Endothelial cell of umbilical vein (primary cell): ENCODE results near the gene TBC1D16. TPM values are rescaled to one million over a fixed set of nuclear protein-coding genes. Genes with fewer than 3 reads are reported as not detected.

Experiments used
- BruUV-seq: library from RNA; stranded (reverse); fragments of 400-500 nt; replicated peaks from 2 replicates; lab custom pipeline; 2021; lab: Mats Ljungman, UMichigan
- CTCF ChIA-PET: fragments of 300-600, 350-600 bp; sonication (Branson Sonifier 250); formaldehyde crosslinking; loops from one replicate; lab custom pipeline; 2021; ENCODE audit warnings: antibody characterized with exemption, inconsistent platforms; lab: Charles Lee
- POLR2A ChIA-PET: fragments of 300-600, 350-600 bp; sonication (Branson Sonifier 250); formaldehyde crosslinking; loops from one replicate; lab custom pipeline; 2021; ENCODE audit warnings: antibody characterized with exemption, inconsistent platforms; lab: Charles Lee
- DNase-seq: peaks from one replicate; pipeline ENCODE4 v3.0.0-alpha.2; 2011; ENCODE audit warnings: low read depth, low spot score
- FAIRE-seq: peaks from 2 replicates; lab custom pipeline; 2011; peaks lifted over from hg19 to GRCh38; lab: Jason Lieb, UNC
- H2AFZ ChIP-seq: 2 replicates; pipeline ENCODE4 v1.6.0; 2012; ENCODE audit warnings: low read depth, low read length, control low read depth, inconsistent platforms
- H3K27ac ChIP-seq: 2 replicates; pipeline ENCODE4 v1.5.1; 2011; ENCODE audit warnings: low read depth, mild to moderate bottlenecking, control low read depth, low read length, moderate library complexity; ENCODE audit not compliant: insufficient read depth
- H3K27me3 ChIP-seq, 2 experiments: 2 replicates each; pipeline versions ENCODE4 v1.6.0 to v1.6.1; 2011; ENCODE audit warnings: low read length in 2 of 2, mixed read lengths in 1 of 2; ENCODE audit not compliant: control insufficient read depth in 2 of 2, insufficient read depth in 2 of 2
- H3K36me3 ChIP-seq, 2 experiments: 2 replicates in 1 of 2; 3 replicates in 1 of 2; pipeline ENCODE4 v1.5.1; 2011; ENCODE audit warnings: low read length in 2 of 2, mild to moderate bottlenecking in 1 of 2, moderate library complexity in 1 of 2; ENCODE audit not compliant: control insufficient read depth in 2 of 2, insufficient read depth in 2 of 2; ENCODE audit errors: extremely low read depth in 1 of 2
- H3K4me1 ChIP-seq: 3 replicates; pipeline ENCODE4 v1.5.1; 2011; ENCODE audit warnings: mild to moderate bottlenecking, low read length; ENCODE audit not compliant: control insufficient read depth, insufficient read depth; ENCODE audit errors: extremely low read depth
- H3K4me2 ChIP-seq: 2 replicates; pipeline ENCODE4 v1.6.1; 2011; ENCODE audit warnings: low read length, control low read depth, mixed read lengths; ENCODE audit not compliant: insufficient read depth
- H3K4me3 ChIP-seq, 3 experiments: fragments of 200-600 bp in 1 of 3; sonication (generic), shearing (Covaris generic) in 1 of 3; replicated peaks in 1 of 3; 2 replicates each; pipeline ENCODE4 v1.5.1; 2011 to 2016; ENCODE audit warnings: control low read depth in 3 of 3, low read length in 3 of 3, mild to moderate bottlenecking in 2 of 3, inconsistent platforms in 1 of 3, low read depth in 1 of 3, moderate library complexity in 1 of 3; ENCODE audit not compliant: insufficient read depth in 1 of 3
- H3K79me2 ChIP-seq: 2 replicates; pipeline ENCODE4 v1.6.0; 2012; ENCODE audit warnings: low read length, inconsistent platforms; ENCODE audit not compliant: control insufficient read depth, insufficient read depth
- H3K9ac ChIP-seq: replicated peaks from 2 replicates; pipeline ENCODE3; 2011; ENCODE audit warnings: low read length, control low read depth; ENCODE audit not compliant: insufficient read depth; ENCODE audit errors: extremely low read depth
- H3K9me1 ChIP-seq: replicated peaks from 3 replicates; pipeline ENCODE4 v1.6.0; 2011; ENCODE audit warnings: mild to moderate bottlenecking, low read length; ENCODE audit not compliant: control insufficient read depth, insufficient read depth; ENCODE audit errors: extremely low read depth
- H3K9me3 ChIP-seq: replicated peaks from 2 replicates; pipeline ENCODE4 v1.5.1; 2012; ENCODE audit warnings: low read length, inconsistent platforms; ENCODE audit not compliant: control insufficient read depth, insufficient read depth
- H4K20me1 ChIP-seq: replicated peaks from 2 replicates; pipeline ENCODE3; 2011; ENCODE audit warnings: mild to moderate bottlenecking, low read length; ENCODE audit not compliant: control insufficient read depth, insufficient read depth; ENCODE audit errors: extremely low read depth
- EZH2 ChIP-seq: IDR thresholded peaks from 2 replicates; pipeline ENCODE4 v1.6.1; 2012; ENCODE audit warnings: borderline replicate concordance, low read depth, mild to moderate bottlenecking, moderate library complexity, low read length, inconsistent platforms; ENCODE audit not compliant: severe bottlenecking
- FOS ChIP-seq: IDR thresholded peaks from 2 replicates; pipeline ENCODE4 v1.6.1; 2011; ENCODE audit warnings: mild to moderate bottlenecking, low read length, moderate library complexity, borderline replicate concordance; ENCODE audit not compliant: insufficient read depth
- GATA2 ChIP-seq: IDR thresholded peaks from 2 replicates; pipeline ENCODE4 v1.7.0; 2011; ENCODE audit warnings: low read depth, mild to moderate bottlenecking, moderate library complexity, mixed read lengths, low read length; ENCODE audit not compliant: insufficient read length, insufficient read depth
- JUN ChIP-seq: IDR thresholded peaks from 2 replicates; pipeline ENCODE4 v1.6.1; 2011; ENCODE audit warnings: borderline replicate concordance, low read depth; ENCODE audit not compliant: insufficient read length, insufficient read depth
- MAX ChIP-seq: IDR thresholded peaks from 2 replicates; pipeline ENCODE4 v1.6.1; 2011; ENCODE audit not compliant: insufficient read depth, insufficient read length
- MYC ChIP-seq: IDR thresholded peaks from one replicate; pipeline ENCODE4 v1.6.1; 2011; ENCODE audit warnings: mild to moderate bottlenecking, low read depth, low read length
- POLR2A ChIP-seq: IDR thresholded peaks from 2 replicates; pipeline ENCODE4 v1.6.1; 2012; ENCODE audit warnings: low read depth, mild to moderate bottlenecking, control low read depth, low read length
- POLR2AphosphoS5 ChIP-seq: IDR thresholded peaks from 2 replicates; pipeline ENCODE4 v1.6.1; 2012; ENCODE audit warnings: low read depth, mild to moderate bottlenecking, control low read depth, low read length, moderate library complexity; ENCODE audit not compliant: insufficient read depth
- dilution Hi-C: fragments of 300-500 bp; cut with MboI; formaldehyde crosslinking; loops from one replicate; pipeline ENCODE4 v1.15.0; 2019; ENCODE audit warnings: low sequenced_read_pairs; ENCODE audit not compliant: extremely low pct_ligation_motif_present
- intact Hi-C: fragments of 100-400 bp; cut with micrococcal nuclease; formaldehyde crosslinking; loops from one replicate; pipeline ENCODE4 v1.10.0; 2022
- polyA plus RNA-seq, 4 experiments: library from polyadenylated mRNA; depleted of rRNA in 3 of 4; stranded (reverse) in 3 of 4; unstranded in 1 of 4; fragments of >200 nt; gene quantifications; 2 replicates each; pipeline versions ENCODE4 v1.2.1 to v1.2.3, GENCODE V29; 2011 to 2012; ENCODE audit warnings: missing spikeins in 1 of 4
- total RNA-seq: library from RNA; stranded (reverse); gene quantifications from 2 replicates; pipeline ENCODE4 v1.2.3, GENCODE V29; 2021
- TF ChIP-seq, protein P1 (sequence below), 2 donors: IDR thresholded peaks; 1 replicate in 1 of 2; 2 replicates in 1 of 2; pipeline ENCODE4 v1.5.1; 2011; ENCODE audit warnings: low read length in 2 of 2, mild to moderate bottlenecking in 2 of 2, moderate library complexity in 2 of 2, control low read depth in 1 of 2, inconsistent platforms in 1 of 2, low read depth in 1 of 2; ENCODE audit not compliant: insufficient read depth in 1 of 2; ENCODE audit errors: extremely low read depth in 1 of 2

Gene TBC1D16
- total and polyA plus RNA-seq, 2 donors (not counting 3 experiments of a cell fraction or from before 2014, with no cell fraction given) = 12.9 to 48.6 TPM

- intact Hi-C loops = no loop called here
- DNase-seq (peak; percentile 85), FAIRE-seq (peak; percentile 75)
- peak overlapping the region in 1 of 3 experiments; percentile 11 for H3K4me3 ChIP-seq
- H3K36me3 ChIP-seq = no peaks in the 10 kb centered on the region
- H3K27me3 ChIP-seq = no peaks in the 10 kb centered on the region
- H3K9ac ChIP-seq = no peak overlapping the region
- dilution Hi-C loops = no loop called here
- H3K4me2 ChIP-seq = peak overlapping the region; percentile 55
- ChIA-PET POLR2A (no interaction called here), CTCF (interaction anchor here (0.9 to 1.0 kb wide), 2 partner anchors 18 to 46 kb away, joined by 3 read pairs; no protein-coding TSS in a partner anchor)
- no peak overlapping the region for H2AFZ ChIP-seq
- H4K20me1 ChIP-seq = no peaks in the 10 kb centered on the region
- H3K4me1 ChIP-seq = peaks cover 15% of the 10 kb centered on the region
- H3K9me3 ChIP-seq = no peaks in the 10 kb centered on the region
- no peaks in the 10 kb centered on the region for H3K9me1 ChIP-seq
- H3K27ac ChIP-seq = peak overlapping the region; percentile 54
- no peak for TF ChIP-seq EZH2
- peak; percentile 67 for TF ChIP-seq JUN
- no peak for TF ChIP-seq MAX
- no peak for TF ChIP-seq POLR2AphosphoS5
- TF ChIP-seq GATA2 = no peak
- TF ChIP-seq FOS = peak; percentile 18
- no peak for TF ChIP-seq POLR2A
- TF ChIP-seq, protein P1, sequence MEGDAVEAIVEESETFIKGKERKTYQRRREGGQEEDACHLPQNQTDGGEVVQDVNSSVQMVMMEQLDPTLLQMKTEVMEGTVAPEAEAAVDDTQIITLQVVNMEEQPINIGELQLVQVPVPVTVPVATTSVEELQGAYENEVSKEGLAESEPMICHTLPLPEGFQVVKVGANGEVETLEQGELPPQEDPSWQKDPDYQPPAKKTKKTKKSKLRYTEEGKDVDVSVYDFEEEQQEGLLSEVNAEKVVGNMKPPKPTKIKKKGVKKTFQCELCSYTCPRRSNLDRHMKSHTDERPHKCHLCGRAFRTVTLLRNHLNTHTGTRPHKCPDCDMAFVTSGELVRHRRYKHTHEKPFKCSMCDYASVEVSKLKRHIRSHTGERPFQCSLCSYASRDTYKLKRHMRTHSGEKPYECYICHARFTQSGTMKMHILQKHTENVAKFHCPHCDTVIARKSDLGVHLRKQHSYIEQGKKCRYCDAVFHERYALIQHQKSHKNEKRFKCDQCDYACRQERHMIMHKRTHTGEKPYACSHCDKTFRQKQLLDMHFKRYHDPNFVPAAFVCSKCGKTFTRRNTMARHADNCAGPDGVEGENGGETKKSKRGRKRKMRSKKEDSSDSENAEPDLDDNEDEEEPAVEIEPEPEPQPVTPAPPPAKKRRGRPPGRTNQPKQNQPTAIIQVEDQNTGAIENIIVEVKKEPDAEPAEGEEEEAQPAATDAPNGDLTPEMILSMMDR (IDR thresholded peaks at IDR 0.05; ENCODE audit: extremely low read depth in 1 of 2, insufficient read depth in 1 of 2, low read depth in 1 of 2, low read length in 2 of 2) = no peak
- TF ChIP-seq MYC = no peak
- peaks cover 7% of the 10 kb centered on the region for H3K79me2 ChIP-seq
- no TSS peak for BruUV-seq
These were observed 74.7 kb downstream of the TBC1D16 start for GRCh38 chr17:79960788-79961522.
